Heart left ventricle (tissue), 16 donors: ENCODE results near the gene DGKG. TPM values are rescaled to one million over a fixed set of nuclear protein-coding genes. Genes with fewer than 3 reads are reported as not detected.

Experiments used
- ATAC-seq, 4 donors: fragments of 200-7000 bp; cut with Tn5 transposase; one replicate each; pipeline ENCODE4 v1.9.1; 2020 to 2022; ENCODE audit warnings: moderate library complexity in 4 of 4, mild to moderate bottlenecking in 3 of 4, moderate number of reproducible peaks in 1 of 4
- DNase-seq, 5 donors: peaks; one replicate each; pipeline ENCODE4 v3.0.0-alpha.2; 2020
- H3K27ac ChIP-seq, 12 donors: fragments of 200-600 bp; sonication (generic) in 4 of 12; one replicate each; pipeline versions ENCODE4 v1.5.0 to v1.8.0; 2016 to 2022; ENCODE audit warnings: mild to moderate bottlenecking in 2 of 12
- H3K27me3 ChIP-seq, 9 donors: fragments of 200-600 bp; sonication (generic) in 2 of 9; one replicate each; pipeline versions ENCODE4 v1.5.1 to v1.8.0; 2016 to 2022; ENCODE audit warnings: mild to moderate bottlenecking in 3 of 9
- H3K36me3 ChIP-seq, 9 donors: fragments of 200-600 bp; sonication (generic) in 2 of 9; one replicate each; pipeline versions ENCODE4 v1.5.0 to v1.8.0; 2018 to 2022; ENCODE audit warnings: mild to moderate bottlenecking in 2 of 9
- H3K4me1 ChIP-seq, 12 donors: fragments of 200-600 bp; sonication (generic) in 4 of 12; one replicate each; pipeline versions ENCODE4 v1.5.0 to v1.8.0; 2016 to 2022; ENCODE audit warnings: mild to moderate bottlenecking in 3 of 12
- H3K4me3 ChIP-seq, 12 donors: fragments of 200-600 bp; sonication (generic) in 4 of 12; one replicate each; pipeline versions ENCODE4 v1.5.0 to v1.8.0; 2017 to 2022; ENCODE audit warnings: mild to moderate bottlenecking in 9 of 12, moderate library complexity in 4 of 12
- H3K9me3 ChIP-seq, 12 donors: fragments of 200-600 bp; sonication (generic) in 4 of 12; one replicate each; pipeline versions ENCODE4 v1.5.0 to v1.8.0; 2016 to 2022; ENCODE audit warnings: mild to moderate bottlenecking in 1 of 12
- POLR2A ChIP-seq, 2 donors: fragments of 450-650 bp; IDR thresholded peaks; one replicate each; pipeline ENCODE4 v1.6.1; 2017; ENCODE audit warnings: antibody characterized with exemption in 2 of 2, mild to moderate bottlenecking in 2 of 2, moderate library complexity in 2 of 2
- WGBS, 4 donors: extraction: QIAGEN DNeasy Blood & Tissue Kit in 2 of 4; methylation state at CpG; one replicate each; pipeline versions ENCODE4 v1.1.5 to v1.1.7; 2013 to 2018; 5-methylcytosine and 5-hydroxymethylcytosine counted together
- intact Hi-C, 10 donors: fragments of 100-400 bp; cut with DNase I; formaldehyde crosslinking; loops; one replicate each; pipeline versions ENCODE4 v1.11.1 to v1.14.2; 2022
- polyA plus RNA-seq, 2 donors: library from polyadenylated mRNA; stranded (reverse); fragments of 200-250 nt; gene quantifications; one replicate each; pipeline ENCODE4 v1.2.3, GENCODE V29; 2013
- total RNA-seq, 9 donors: library from RNA; depleted of rRNA in 2 of 9; stranded (reverse); fragments of >200 nt in 2 of 9; fragmentation: NEBNext Ultra II Directional in 3 of 9; extraction: Animal tissue kit (Norgen Biotek cat#: 25700) in 3 of 9; gene quantifications; one replicate each; pipeline versions ENCODE4 v1.1.0 to v1.2.4, GENCODE V29; 2016 to 2023
- TF ChIP-seq, protein P1 (sequence below), 12 donors: fragments of 200-600 bp; sonication (generic) in 4 of 12; IDR thresholded peaks; one replicate each; pipeline versions ENCODE4 v1.5.0 to v1.8.0; 2018 to 2022; ENCODE audit warnings: antibody characterized with exemption in 12 of 12, mild to moderate bottlenecking in 5 of 12
- donor health status: ischemic (EF 13 %, LVEDD 7.1; RV severe dilation, severe dysfunction).
- donor health status: healthy with polysubstance abuse.
- donor health status: DM: no; HTN: yes; CAD: no.
- donor health status: DM: no; HTN: no; CAD: no.
- donor health status: ischemic (EF 25% LVEDD 6.9; RV normal size, moderate dysfunction).
- donor health status: ischemic (EF 25% LVEDD 5.7; RV mildly dilated, moderate dysfunction).
- donor health status: healthy.
- donor health status: DM: yes; HTN: yes; CAD: no.
- donor health status: ischemic (EF 35%, LVEDD 5.7; RV mildly dilated, moderate dysfunction).
- donor health status: nonischemic (EF 11% LVEDD 7.7; RV severe dilation, severe dysfunction).
- donor health status: DM: yes; HTN: yes; CAD: no.
- donor health status: PGD.
- donor health status: ischemic (EF 29% LVEDD 5.4; RV normal size, mild dysfunction).
- donor health status: nonischemic (EF 23%, LVEDD 6.1; RV moderate dilation, normal function).

Gene DGKG
- total and polyA plus RNA-seq, 11 donors: 9.0 to 59.3 (median 32.0) TPM

DNA sequence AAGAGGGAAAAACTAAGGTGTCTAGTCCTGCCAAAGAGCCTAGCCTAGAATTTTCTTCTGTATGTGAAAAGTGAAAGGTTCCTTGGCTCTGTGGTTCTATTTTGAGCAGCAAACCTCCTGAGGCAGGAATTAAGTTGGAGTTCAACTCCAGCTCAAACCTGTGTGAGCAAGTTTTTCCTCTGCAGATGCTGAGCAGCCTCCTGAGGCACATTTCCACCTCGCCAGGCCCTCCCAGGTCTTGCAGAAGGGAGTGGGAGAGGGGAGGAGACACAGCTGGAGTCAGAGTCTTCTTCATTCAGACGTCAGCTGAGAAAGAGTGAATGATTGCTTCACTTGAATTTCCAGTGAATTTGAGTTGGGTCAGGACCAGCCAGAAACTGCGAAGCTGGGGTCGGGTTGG is 183.6 kb downstream of the DGKG start:
- ATAC-seq: no peak
- peaks cover 0 to 23% (median 4%) of the 10 kb centered on the region in 9 donors for H3K36me3 ChIP-seq

DNA sequence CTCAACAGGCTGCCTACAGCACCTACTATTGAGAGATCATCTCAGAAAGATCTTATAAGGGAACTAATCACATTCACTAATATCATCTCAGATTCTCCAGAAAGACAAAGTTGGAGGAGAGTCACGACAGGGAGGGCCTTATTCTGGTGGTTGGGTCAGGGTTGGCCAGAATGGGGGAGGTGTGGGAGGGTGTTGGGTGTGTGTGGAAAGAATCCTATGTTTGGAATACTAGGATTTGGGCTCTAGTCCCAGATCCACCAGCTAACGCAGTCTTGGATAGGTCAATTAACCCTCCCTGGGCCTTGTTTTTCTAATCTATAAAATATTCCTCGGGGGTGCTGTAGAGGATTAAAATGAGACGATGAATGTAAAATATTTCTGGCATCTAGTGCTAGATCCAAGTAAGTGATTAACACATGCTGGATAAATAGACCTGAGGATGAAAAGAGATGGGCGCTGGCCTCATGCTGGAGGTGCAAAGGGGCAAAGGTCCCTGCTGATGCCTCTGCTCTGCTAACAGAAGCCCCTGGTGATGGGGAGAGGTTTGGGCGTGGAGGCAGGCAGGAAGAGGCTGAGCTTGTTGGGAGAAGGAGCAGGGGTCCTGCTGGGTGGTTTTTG is 185.6 kb downstream of the DGKG start:
- WGBS, 4 donors: 55 to 67% (median 63%) methylated on average over 6 of the region's 6 CpGs
- intact Hi-C loops: no loop called here
- peaks cover 0 to 18% (median 4%) of the 10 kb centered on the region in 9 donors for H3K36me3 ChIP-seq
- ATAC-seq (no peak), DNase-seq (no peak)
- TF ChIP-seq, protein P1, sequence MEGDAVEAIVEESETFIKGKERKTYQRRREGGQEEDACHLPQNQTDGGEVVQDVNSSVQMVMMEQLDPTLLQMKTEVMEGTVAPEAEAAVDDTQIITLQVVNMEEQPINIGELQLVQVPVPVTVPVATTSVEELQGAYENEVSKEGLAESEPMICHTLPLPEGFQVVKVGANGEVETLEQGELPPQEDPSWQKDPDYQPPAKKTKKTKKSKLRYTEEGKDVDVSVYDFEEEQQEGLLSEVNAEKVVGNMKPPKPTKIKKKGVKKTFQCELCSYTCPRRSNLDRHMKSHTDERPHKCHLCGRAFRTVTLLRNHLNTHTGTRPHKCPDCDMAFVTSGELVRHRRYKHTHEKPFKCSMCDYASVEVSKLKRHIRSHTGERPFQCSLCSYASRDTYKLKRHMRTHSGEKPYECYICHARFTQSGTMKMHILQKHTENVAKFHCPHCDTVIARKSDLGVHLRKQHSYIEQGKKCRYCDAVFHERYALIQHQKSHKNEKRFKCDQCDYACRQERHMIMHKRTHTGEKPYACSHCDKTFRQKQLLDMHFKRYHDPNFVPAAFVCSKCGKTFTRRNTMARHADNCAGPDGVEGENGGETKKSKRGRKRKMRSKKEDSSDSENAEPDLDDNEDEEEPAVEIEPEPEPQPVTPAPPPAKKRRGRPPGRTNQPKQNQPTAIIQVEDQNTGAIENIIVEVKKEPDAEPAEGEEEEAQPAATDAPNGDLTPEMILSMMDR (IDR thresholded peaks at IDR 0.05): no peak
- no peak for TF ChIP-seq POLR2A (IDR thresholded peaks at IDR 0.05)
- H3K4me1 ChIP-seq: peaks cover 0 to 17% (median 0%) of the 10 kb centered on the region in 12 donors
- no peak overlapping the region for H3K4me3 ChIP-seq
- no peaks in the 10 kb centered on the region for H3K9me3 ChIP-seq
- no peaks in the 10 kb centered on the region for H3K27me3 ChIP-seq
- no peak overlapping the region for H3K27ac ChIP-seq

More for the DNA sequence above, 183.6 kb downstream of the DGKG start:
- H3K4me1 ChIP-seq: peaks cover 0 to 15% (median 1%) of the 10 kb centered on the region in 12 donors
- 83 to 90% (median 85%) methylated on average over 4 of the region's 4 CpGs for WGBS, 4 donors
- H3K27ac ChIP-seq: no peak overlapping the region
- H3K4me3 ChIP-seq: no peak overlapping the region
- TF ChIP-seq, protein P1 (IDR thresholded peaks at IDR 0.05): no peak
- TF ChIP-seq POLR2A (IDR thresholded peaks at IDR 0.05): no peak
- H3K27me3 ChIP-seq: no peaks in the 10 kb centered on the region
- no peak for DNase-seq
- H3K9me3 ChIP-seq: no peaks in the 10 kb centered on the region
- intact Hi-C loops: no loop called here

DNA sequence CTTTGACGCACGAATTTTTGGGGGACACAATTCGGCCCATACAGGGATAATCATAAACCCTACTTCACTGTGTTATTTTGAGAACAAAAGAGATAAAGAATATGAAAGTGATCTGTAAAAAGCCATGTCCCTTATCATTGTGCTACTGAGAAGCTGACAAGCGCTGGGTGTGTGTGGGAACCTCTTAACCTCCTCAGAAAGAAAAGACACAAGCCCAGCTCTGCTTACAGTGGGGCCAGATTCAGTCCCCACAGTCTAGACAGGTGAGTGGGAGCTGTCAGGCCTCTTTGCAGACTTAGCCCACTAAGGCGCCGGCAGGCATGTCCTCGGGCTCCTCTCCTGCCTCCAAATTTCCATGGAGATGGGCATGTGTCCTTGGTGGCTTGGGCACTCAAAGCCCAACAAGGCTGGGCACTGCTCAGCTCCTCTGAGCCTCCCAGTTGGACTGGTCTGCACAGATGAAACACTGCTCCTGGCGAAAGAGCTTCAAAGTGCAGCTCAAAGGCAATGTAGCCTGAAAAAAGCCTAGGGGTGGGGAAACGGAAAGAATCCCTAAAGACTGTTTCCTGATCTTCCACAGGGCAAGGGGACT is 188.7 kb downstream of the DGKG start:
- H3K36me3 ChIP-seq: peaks cover 0 to 14% (median 0%) of the 10 kb centered on the region in 9 donors
- H3K9me3 ChIP-seq: no peaks in the 10 kb centered on the region
- DNase-seq: no peak
- intact Hi-C loops: no loop called here
- 82 to 87% (median 85%) methylated on average over 9 of the region's 9 CpGs for WGBS, 4 donors
- TF ChIP-seq, protein P1 (IDR thresholded peaks at IDR 0.05): no peak
- TF ChIP-seq POLR2A (IDR thresholded peaks at IDR 0.05): no peak
- no peak overlapping the region for H3K4me3 ChIP-seq
- peak in 3 of 4 donors; percentile 19 to 58 (median 36) for ATAC-seq
- H3K27me3 ChIP-seq: no peaks in the 10 kb centered on the region
- peak overlapping the region in 1 of 12 donors; percentile 12 for H3K27ac ChIP-seq
- H3K4me1 ChIP-seq: peaks cover 0 to 18% (median 4%) of the 10 kb centered on the region in 12 donors

DNA sequence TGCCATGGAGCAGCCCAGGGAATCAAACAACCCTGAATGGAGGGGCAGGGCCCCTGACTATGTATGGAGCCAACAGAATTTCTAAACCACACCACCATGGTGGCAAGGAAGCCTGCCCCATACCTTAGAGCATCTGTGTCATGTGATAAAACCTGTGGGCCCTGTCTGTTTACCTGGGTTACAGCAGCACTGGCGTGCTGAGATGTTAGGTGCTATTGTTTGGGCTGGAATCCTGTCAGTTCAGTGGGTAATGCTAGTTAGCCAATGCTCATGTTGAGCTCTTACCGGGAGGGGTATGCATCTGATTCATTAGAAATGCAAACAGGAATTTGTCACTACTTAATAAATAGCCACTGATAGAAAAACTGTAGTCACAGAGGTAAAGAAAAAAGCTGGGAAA is 189.7 kb downstream of the DGKG start:
- H3K4me1 ChIP-seq: peaks cover 0 to 18% (median 4%) of the 10 kb centered on the region in 12 donors
- no peaks in the 10 kb centered on the region for H3K27me3 ChIP-seq
- peaks cover 0 to 9% (median 0%) of the 10 kb centered on the region in 9 donors for H3K36me3 ChIP-seq
- DNase-seq (no peak), ATAC-seq (no peak)
- no peak overlapping the region for H3K27ac ChIP-seq
- intact Hi-C loops: no loop called here
- no peak overlapping the region for H3K4me3 ChIP-seq
- WGBS, 4 donors: 66 to 95% (median 87%) methylated on average over 2 of the region's 2 CpGs
- TF ChIP-seq, protein P1 (IDR thresholded peaks at IDR 0.05): no peak
- no peak for TF ChIP-seq POLR2A (IDR thresholded peaks at IDR 0.05)
- no peaks in the 10 kb centered on the region for H3K9me3 ChIP-seq
